HEK293 (cell line): Measurements from ENCODE around the gene E2F4.

Experiments
- CTCF ChIP-seq: fragments of 450-650 bp; formaldehyde crosslinking; IDR thresholded peaks from 2 replicates; pipeline ENCODE4 v1.5.1; 2016; ENCODE audit warnings: missing biosample characterization, missing genetic modification characterization
- IKZF3 ChIP-seq: fragments of 450-650 bp; IDR thresholded peaks from 2 replicates; pipeline ENCODE4 v1.5.0; 2018; ENCODE audit warnings: missing biosample characterization, mild to moderate bottlenecking, missing genetic modification characterization, moderate library complexity

The E2F4 gene

GRCh38 chr16:67248073-67248400 is 56.1 kb downstream of the E2F4 start (continued):
- TF ChIP-seq CTCF (tag by site-specific recombination) (no peak), IKZF3 (tag by site-specific recombination) (0 out of 2 replicates have a peak, but pooled peaks have one; percentile 3)
- TF ChIP-seq, all 188 proteins: peak for 4
